NCI-H2171 treated with DMSO at 0.1 percent for 48 hours (cell line): ENCODE measurements around the gene C5orf24.
"Not testable (repeated sequence)": the region's sequence is repeated elsewhere in the genome, so short reads cannot be mapped to it uniquely, and the experiment has no call there.

Source experiments
- DNase-seq: peaks from one replicate; lab custom pipeline; 2025; lab: John Stamatoyannopoulos, UW

C5orf24 gene

GRCh38 chr5:134857401-134857800, 11.6 kb downstream of the C5orf24 start:
- DNase-seq = no peak

- no peak for DNase-seq
These were observed 18.9 kb downstream of the C5orf24 start for GRCh38 chr5:134864707-134865106.

- peak; percentile 2 for DNase-seq
These were observed 27.7 kb downstream of the C5orf24 start for GRCh38 chr5:134873494-134873893.

- peak; percentile 60 for DNase-seq
These were observed 28.4 kb downstream of the C5orf24 start, which contains the start of gene TXNDC15 for GRCh38 chr5:134873987-134874830. Gene TXNDC15 (plus strand): TSS chr5:134874371. CDS start chr5:134874428, 57 bp downstream.

GRCh38 chr5:134874831-134875655, 29.3 kb downstream of the C5orf24 start:
- peak; percentile 9 for DNase-seq

- no peak for DNase-seq
These were observed 31.4 kb downstream of the C5orf24 start for GRCh38 chr5:134877159-134877558.

GRCh38 chr5:134878403-134878802, 32.6 kb downstream of the C5orf24 start:
- no peak for DNase-seq

- DNase-seq = no peak
These were observed 33.7 kb downstream of the C5orf24 start for GRCh38 chr5:134879456-134879855.

GRCh38 chr5:134880937-134881336, 35.2 kb downstream of the C5orf24 start:
- not testable (repeated sequence) for DNase-seq

- not testable (repeated sequence) for DNase-seq
These were observed 35.9 kb downstream of the C5orf24 start for GRCh38 chr5:134881711-134882110.

GRCh38 chr5:134887593-134888159, 41.9 kb downstream of the C5orf24 start:
- no peak for DNase-seq

GRCh38 chr5:134889335-134889734, 43.6 kb downstream of the C5orf24 start:
- DNase-seq = no peak

- no peak for DNase-seq
These were observed 45.7 kb downstream of the C5orf24 start for GRCh38 chr5:134891473-134891872.

GRCh38 chr5:134892282-134892681, 46.5 kb downstream of the C5orf24 start:
- no peak for DNase-seq

- no peak for DNase-seq
These were observed 47.2 kb downstream of the C5orf24 start for GRCh38 chr5:134892926-134893325.

- no peak for DNase-seq
These were observed 48.2 kb downstream of the C5orf24 start for GRCh38 chr5:134893748-134894505.

- DNase-seq = no peak
These were observed 56.5 kb downstream of the C5orf24 start for GRCh38 chr5:134902071-134902801.

GRCh38 chr5:134904610-134905245, 59.0 kb downstream of the C5orf24 start, which contains the start of gene PCBD2:
Gene PCBD2 (plus strand): TSS chr5:134905131. CDS start chr5:134905140, 9 bp downstream.
- DNase-seq = peak; percentile 76

- DNase-seq = peak; percentile 58
These were observed 59.7 kb downstream of the C5orf24 start for GRCh38 chr5:134905246-134905996.

- DNase-seq = no peak
These were observed 61.0 kb downstream of the C5orf24 start for GRCh38 chr5:134906811-134907210.
